ENCODE results near the gene SHMT2.
"Not testable (repeated sequence)": the region's sequence is repeated elsewhere in the genome, so short reads cannot be mapped to it uniquely, and the experiment has no call there.

SHMT2 gene

GRCh38 chr12:57278465-57279381 is 49.2 kb downstream of the SHMT2 start:
- no peaks in the 10 kb centered on the region for H3K27me3 ChIP-seq (ENCODE audit: control insufficient read depth in 1 of 2, insufficient read depth in 1 of 2, low read length in 2 of 2)
- peaks cover 4% of the 10 kb centered on the region for H3K4me1 ChIP-seq (ENCODE audit: control insufficient read depth, insufficient read depth, low read depth, low read length)
- H3K36me3 ChIP-seq (ENCODE audit: control insufficient read depth in 1 of 2, insufficient read depth in 2 of 2, low read depth in 1 of 2, low read length in 2 of 2): peaks cover 9 to 49% of the 10 kb centered on the region in 2 experiments
- H4K91ac ChIP-seq (ENCODE audit: low read length): no peak overlapping the region
- H3K23ac ChIP-seq (ENCODE audit: low read length in 2 of 2): no peak overlapping the region
- no peak overlapping the region for H3K14ac ChIP-seq (ENCODE audit: low read length in 2 of 2)
- H2AK5ac ChIP-seq (ENCODE audit: low read length, severe bottlenecking): peak overlapping the region; percentile 56
- H2BK120ac ChIP-seq (ENCODE audit: low read depth, low read length): no peak overlapping the region
- no peak overlapping the region for H2BK15ac ChIP-seq (ENCODE audit: low read depth, poor library complexity, severe bottlenecking)
- no peak for DNase-seq
- H3K4ac ChIP-seq (ENCODE audit: low read depth in 1 of 2, low read length in 2 of 2): no peak overlapping the region
- H2BK12ac ChIP-seq (ENCODE audit: low read length in 2 of 2): no peak overlapping the region
- no peak overlapping the region for H3K4me2 ChIP-seq (ENCODE audit: low read length, poor library complexity, severe bottlenecking)
- no peak overlapping the region for H3K9ac ChIP-seq (ENCODE audit: low read length)
- no peak overlapping the region for H3K18ac ChIP-seq (ENCODE audit: low read depth in 1 of 2, low read length in 2 of 2)
- peak overlapping the region; percentile 9 for H3K27ac ChIP-seq (ENCODE audit: low read length, poor library complexity, severe bottlenecking)
- no peaks in the 10 kb centered on the region for H3K79me1 ChIP-seq (replicated peaks; ENCODE audit: low read length, poor library complexity, severe bottlenecking)
- H3K9me3 ChIP-seq (ENCODE audit: control insufficient read depth, low read length): no peaks in the 10 kb centered on the region
- no peak overlapping the region for H2BK5ac ChIP-seq (ENCODE audit: low read depth, low read length, poor library complexity, severe bottlenecking)
- WGBS: 94% methylated on average over 15 of the region's 15 CpGs
- H4K8ac ChIP-seq (ENCODE audit: low read length): no peak overlapping the region
- H2AFZ ChIP-seq (ENCODE audit: low read depth, low read length): no peak overlapping the region
- H3K4me3 ChIP-seq (ENCODE audit: insufficient read depth in 1 of 2, low read depth in 1 of 2, low read length in 2 of 2): no peak overlapping the region

DNA sequence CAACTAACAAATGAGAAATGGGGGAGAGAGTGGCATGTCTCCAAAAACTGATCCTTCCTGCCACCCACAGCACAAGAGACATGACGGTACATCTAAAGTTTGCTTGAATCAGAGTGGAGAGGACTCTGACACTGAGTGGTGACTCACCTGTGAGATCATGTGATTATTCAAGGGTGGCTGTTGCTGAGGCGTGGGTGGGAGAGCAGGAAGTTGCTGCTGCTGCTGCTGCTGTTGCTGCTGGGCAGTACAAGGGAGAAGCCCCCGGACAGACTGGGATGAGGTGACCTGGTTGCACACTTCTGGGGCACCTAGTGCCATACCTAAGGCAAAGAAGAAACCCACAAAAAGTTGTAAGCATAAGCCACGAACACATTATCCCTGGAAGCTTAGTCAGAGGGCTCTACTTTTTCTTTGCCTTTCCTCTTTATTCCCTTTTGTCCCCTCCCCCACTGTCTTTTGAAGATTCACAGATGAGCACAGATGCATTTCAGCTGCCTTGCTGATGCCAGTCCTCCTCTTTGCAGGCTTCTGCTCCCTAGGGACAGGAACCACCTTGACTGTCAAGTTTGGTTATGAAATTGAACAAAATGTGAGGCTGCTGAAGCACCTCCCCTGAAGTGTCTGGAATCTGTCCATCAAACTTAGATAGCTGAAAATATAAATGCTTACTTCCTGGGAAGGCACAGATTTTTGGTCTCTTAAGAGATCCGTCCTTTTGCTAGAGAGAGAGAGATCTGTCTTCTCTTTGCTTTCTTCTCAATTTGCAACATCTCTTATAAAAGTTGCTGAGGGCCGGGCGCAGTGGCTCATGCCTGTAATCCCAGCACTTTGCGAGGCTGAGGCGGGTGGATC is 50.9 kb downstream of the SHMT2 start:
- H3K4ac ChIP-seq (ENCODE audit: low read depth in 1 of 2, low read length in 2 of 2): no peak overlapping the region
- peaks cover 5% of the 10 kb centered on the region for H3K4me1 ChIP-seq (ENCODE audit: control insufficient read depth, insufficient read depth, low read depth, low read length)
- H3K9ac ChIP-seq (ENCODE audit: low read length): peak overlapping the region; percentile 74
- H2BK120ac ChIP-seq (ENCODE audit: low read depth, low read length): no peak overlapping the region
- H3K23ac ChIP-seq (ENCODE audit: low read length in 2 of 2): no peak overlapping the region
- peak; percentile 92 for DNase-seq
- peak overlapping the region; percentile 91 for H3K27ac ChIP-seq (ENCODE audit: low read length, poor library complexity, severe bottlenecking)
- H2AK5ac ChIP-seq (ENCODE audit: low read length, severe bottlenecking): no peak overlapping the region
- no peaks in the 10 kb centered on the region for H3K27me3 ChIP-seq (ENCODE audit: control insufficient read depth in 1 of 2, insufficient read depth in 1 of 2, low read length in 2 of 2)
- peaks cover 12 to 59% of the 10 kb centered on the region in 2 experiments for H3K36me3 ChIP-seq (ENCODE audit: control insufficient read depth in 1 of 2, insufficient read depth in 2 of 2, low read depth in 1 of 2, low read length in 2 of 2)
- no peak overlapping the region for H3K14ac ChIP-seq (ENCODE audit: low read length in 2 of 2)
- H3K18ac ChIP-seq (ENCODE audit: low read depth in 1 of 2, low read length in 2 of 2): peak overlapping the region in 1 of 2 experiments; percentile 28
- WGBS: 48% methylated on average over 9 of the region's 9 CpGs
- H2BK15ac ChIP-seq (ENCODE audit: low read depth, poor library complexity, severe bottlenecking): no peak overlapping the region
- no peak overlapping the region for H2BK12ac ChIP-seq (ENCODE audit: low read length in 2 of 2)
- H3K79me1 ChIP-seq (replicated peaks; ENCODE audit: low read length, poor library complexity, severe bottlenecking): no peaks in the 10 kb centered on the region
- no peak overlapping the region for H4K8ac ChIP-seq (ENCODE audit: low read length)
- H2AFZ ChIP-seq (ENCODE audit: low read depth, low read length): peak overlapping the region; percentile 36
- H3K4me2 ChIP-seq (ENCODE audit: low read length, poor library complexity, severe bottlenecking): peak overlapping the region; percentile 62
- H3K4me3 ChIP-seq (ENCODE audit: insufficient read depth in 1 of 2, low read depth in 1 of 2, low read length in 2 of 2): no peak overlapping the region
- peak overlapping the region; percentile 68 for H2BK5ac ChIP-seq (ENCODE audit: low read depth, low read length, poor library complexity, severe bottlenecking)
- no peaks in the 10 kb centered on the region for H3K9me3 ChIP-seq (ENCODE audit: control insufficient read depth, low read length)
- H4K91ac ChIP-seq (ENCODE audit: low read length): no peak overlapping the region

DNA sequence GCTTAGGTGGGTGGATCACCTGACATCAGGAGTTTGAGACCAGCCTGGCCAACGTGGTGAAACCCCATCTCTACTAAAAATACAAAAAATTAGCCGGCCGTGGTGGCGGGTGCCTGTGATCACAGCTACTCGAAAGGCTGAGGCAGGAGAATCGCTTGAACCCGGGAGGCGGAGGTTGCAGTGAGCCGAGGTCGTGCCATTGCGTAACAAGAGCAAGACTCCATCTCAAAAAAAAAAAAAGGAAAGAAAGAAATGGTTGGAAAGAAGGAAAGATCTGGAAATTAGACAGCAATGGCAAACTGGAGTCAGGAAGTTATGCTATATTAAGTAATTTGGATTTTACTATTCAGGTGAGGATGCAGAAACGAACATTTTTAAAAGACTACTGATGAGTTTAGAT is 52.6 kb downstream of the SHMT2 start:
- not testable (repeated sequence) for H4K8ac ChIP-seq (ENCODE audit: low read length); H4K91ac ChIP-seq (ENCODE audit: low read length); H3K23ac ChIP-seq (ENCODE audit: low read length in 2 of 2); H3K9ac ChIP-seq (ENCODE audit: low read length); H3K4ac ChIP-seq (ENCODE audit: low read depth in 1 of 2, low read length in 2 of 2); H3K4me2 ChIP-seq (ENCODE audit: low read length, poor library complexity, severe bottlenecking); H3K9me3 ChIP-seq (ENCODE audit: control insufficient read depth, low read length); H3K4me3 ChIP-seq (ENCODE audit: insufficient read depth in 1 of 2, low read depth in 1 of 2, low read length in 2 of 2); H2BK12ac ChIP-seq (ENCODE audit: low read length in 2 of 2); H2AFZ ChIP-seq (ENCODE audit: low read depth, low read length); H3K27me3 ChIP-seq (ENCODE audit: control insufficient read depth in 1 of 2, insufficient read depth in 1 of 2, low read length in 2 of 2); H3K79me1 ChIP-seq (replicated peaks; ENCODE audit: low read length, poor library complexity, severe bottlenecking); H3K14ac ChIP-seq (ENCODE audit: low read length in 2 of 2); H3K27ac ChIP-seq (ENCODE audit: low read length, poor library complexity, severe bottlenecking); H3K18ac ChIP-seq (ENCODE audit: low read depth in 1 of 2, low read length in 2 of 2); H3K4me1 ChIP-seq (ENCODE audit: control insufficient read depth, insufficient read depth, low read depth, low read length); H2BK5ac ChIP-seq (ENCODE audit: low read depth, low read length, poor library complexity, severe bottlenecking); DNase-seq; H2AK5ac ChIP-seq (ENCODE audit: low read length, severe bottlenecking); H2BK15ac ChIP-seq (ENCODE audit: low read depth, poor library complexity, severe bottlenecking); H2BK120ac ChIP-seq (ENCODE audit: low read depth, low read length)
- peaks cover 12 to 69% of the 10 kb centered on the region in 2 experiments for H3K36me3 ChIP-seq (ENCODE audit: control insufficient read depth in 1 of 2, insufficient read depth in 2 of 2, low read depth in 1 of 2, low read length in 2 of 2)
- 98% methylated on average over 11 of the region's 12 CpGs for WGBS

All from mesenchymal stem cell (in vitro differentiated cells and primary cell).